HepG2 (cell line): ENCODE data around the gene UQCRC1. TPM values are rescaled to one million over a fixed set of nuclear protein-coding genes. Genes with fewer than 3 reads are reported as not detected.

Source experiments
- ATAC-seq: fragments of 200-7000 bp; cut with Tn5 transposase; 3 replicates; pipeline ENCODE4 v1.9.1; 2020; ENCODE audit warnings: mild to moderate bottlenecking, moderate library complexity
- BruUV-seq: library from RNA; stranded (reverse); fragments of 400-500 nt; replicated peaks from 2 replicates; lab custom pipeline; 2021; lab: Mats Ljungman, UMichigan
- CTCF ChIA-PET: fragments of 300-600 bp; formaldehyde crosslinking; extraction: SDS; loops from one replicate; lab custom pipeline; 2021; ENCODE audit warnings: low total read pairs, inconsistent platforms, low intra/inter-chr PET ratio; lab: Yijun Ruan, JAX
- POLR2A ChIA-PET: fragments of 350-600 bp; sonication (Branson Sonifier 250); formaldehyde crosslinking; loops from one replicate; lab custom pipeline; 2020; ENCODE audit warnings: antibody characterized with exemption, inconsistent platforms; lab: Yijun Ruan, JAX
- DNase-seq: peaks from one replicate; pipeline ENCODE4 v3.0.0-alpha.2; 2015; ENCODE audit warnings: low spot score
- FAIRE-seq: peaks from 3 replicates; lab custom pipeline; 2011; peaks lifted over from hg19 to GRCh38; lab: Jason Lieb, UNC
- H2AFZ ChIP-seq: one replicate; pipeline ENCODE4 v1.6.1; 2011; ENCODE audit warnings: low read length, inconsistent platforms
- H3K27ac ChIP-seq: fragments of 300-600 bp; 3 replicates; pipeline ENCODE4 v1.8.0; 2011; ENCODE audit warnings: mixed run types, mild to moderate bottlenecking, mixed read lengths, low read length, inconsistent platforms; ENCODE audit not compliant: insufficient read depth; ENCODE audit errors: extremely low read length
- H3K27me3 ChIP-seq, 2 experiments: fragments of 200-600 bp in 1 of 2; 2 replicates in 1 of 2; 3 replicates in 1 of 2; pipeline versions ENCODE4 v1.6.0 to v1.8.0; 2011; ENCODE audit warnings: low read length in 2 of 2, mild to moderate bottlenecking in 2 of 2, moderate library complexity in 2 of 2, inconsistent platforms in 1 of 2; ENCODE audit not compliant: insufficient read depth in 2 of 2, control insufficient read depth in 1 of 2
- H3K36me3 ChIP-seq, 2 experiments: fragments of 200-600 bp in 1 of 2; replicated peaks in 1 of 2; 2 replicates in 1 of 2; 3 replicates in 1 of 2; pipeline versions ENCODE4 v1.5.1 to v1.8.0; 2011; ENCODE audit warnings: low read length in 2 of 2, inconsistent platforms in 1 of 2; ENCODE audit not compliant: insufficient read depth in 2 of 2, control insufficient read depth in 1 of 2
- H3K4me1 ChIP-seq: 2 replicates; pipeline ENCODE4 v1.5.1; 2012; ENCODE audit warnings: low read length, inconsistent platforms; ENCODE audit not compliant: insufficient read depth
- H3K4me2 ChIP-seq: 2 replicates; pipeline ENCODE4 v1.6.0; 2011; ENCODE audit warnings: low read depth, low read length, inconsistent platforms
- H3K4me3 ChIP-seq, 3 experiments: fragments of 200-600 bp in 1 of 3; sonication (generic), shearing (Covaris generic) in 1 of 3; replicated peaks in 1 of 3; 2 replicates each; pipeline ENCODE4 v1.5.1; 2011 to 2016; ENCODE audit warnings: low read length in 3 of 3, inconsistent platforms in 2 of 3, low read depth in 2 of 3, mild to moderate bottlenecking in 2 of 3, control low read depth in 1 of 3, mixed read lengths in 1 of 3; ENCODE audit not compliant: insufficient read depth in 1 of 3
- H3K79me2 ChIP-seq: one replicate; pipeline ENCODE4 v1.6.1; 2011; ENCODE audit warnings: low read length, inconsistent platforms; ENCODE audit not compliant: insufficient read depth
- H3K9ac ChIP-seq: 2 replicates; pipeline ENCODE4 v1.6.0; 2011; ENCODE audit warnings: mild to moderate bottlenecking, low read depth, low read length, inconsistent platforms; ENCODE audit not compliant: insufficient read depth
- H3K9me3 ChIP-seq: 2 replicates; pipeline ENCODE4 v1.5.1; 2012; ENCODE audit warnings: mild to moderate bottlenecking, low read length
- H4K20me1 ChIP-seq: 2 replicates; pipeline ENCODE4 v1.6.0; 2011; ENCODE audit warnings: inconsistent platforms, mild to moderate bottlenecking, low read length, moderate library complexity; ENCODE audit not compliant: insufficient read depth
- AGO1 ChIP-seq: fragments of 200-400 bp; formaldehyde crosslinking; IDR thresholded peaks from 2 replicates; pipeline ENCODE4 v1.6.1; 2017; ENCODE audit warnings: mild to moderate bottlenecking, low read depth, low read length, moderate library complexity; ENCODE audit not compliant: poor library complexity, severe bottlenecking
- ARID4A ChIP-seq: sonication (generic); formaldehyde crosslinking; IDR thresholded peaks from 2 replicates; pipeline ENCODE4 v1.5.0; 2020; ENCODE audit warnings: mild to moderate bottlenecking, missing genetic modification reagents, borderline replicate concordance
- ATF3 ChIP-seq: sonication (generic); formaldehyde crosslinking; IDR thresholded peaks from 2 replicates; pipeline ENCODE4 v1.4.0; 2020; ENCODE audit warnings: missing genetic modification reagents
- ETV5 ChIP-seq: IDR thresholded peaks from 2 replicates; pipeline ENCODE4 v1.6.1; 2018; ENCODE audit warnings: missing biosample characterization, missing genetic modification reagents, inconsistent platforms, borderline replicate concordance
- SIN3A ChIP-seq: IDR thresholded peaks from 2 replicates; pipeline ENCODE4 v1.6.1; 2011; ENCODE audit warnings: low read depth, mild to moderate bottlenecking, control low read depth, low read length, borderline replicate concordance
- YEATS4 ChIP-seq: sonication (generic); formaldehyde crosslinking; IDR thresholded peaks from 2 replicates; pipeline ENCODE4 v1.4.0; 2020; ENCODE audit warnings: missing genetic modification reagents, borderline replicate concordance
- ZBTB10 ChIP-seq: sonication (generic); formaldehyde crosslinking; IDR thresholded peaks from 2 replicates; pipeline ENCODE4 v1.4.0; 2020; ENCODE audit warnings: missing genetic modification reagents, borderline replicate concordance
- ZBTB42 ChIP-seq: sonication (generic); formaldehyde crosslinking; IDR thresholded peaks from 2 replicates; pipeline ENCODE4 v1.5.0; 2020; ENCODE audit warnings: mild to moderate bottlenecking, missing genetic modification reagents
- ZFX ChIP-seq: sonication (generic); formaldehyde crosslinking; IDR thresholded peaks from 2 replicates; pipeline ENCODE4 v1.4.0; 2020; ENCODE audit warnings: mild to moderate bottlenecking, low read depth, missing genetic modification reagents, moderate library complexity
- ZNF281 ChIP-seq: sonication (generic); formaldehyde crosslinking; IDR thresholded peaks from 2 replicates; pipeline ENCODE4 v1.4.0; 2020; ENCODE audit warnings: missing genetic modification reagents, borderline replicate concordance
- ZNF644 ChIP-seq: IDR thresholded peaks from 2 replicates; pipeline ENCODE4 v1.6.1; 2016; ENCODE audit warnings: low read depth
- WGBS: methylation state at CpG from one replicate; pipeline ENCODE4 v1.1.6; 2017; ENCODE audit warnings: low lambda C conversion rate; 5-methylcytosine and 5-hydroxymethylcytosine counted together
- in situ Hi-C: cut with HindIII; loops from 2 replicates; pipeline ENCODE4 v1.10.0; 2017; ENCODE audit warnings: low pct_unique_long_range_greater_than_20kb; ENCODE audit not compliant: extremely low pct_ligation_motif_present
- intact Hi-C: fragments of 100-400 bp; cut with micrococcal nuclease; formaldehyde crosslinking; loops from one replicate; pipeline ENCODE4 v1.10.0; 2022; ENCODE audit not compliant: unreplicated experiment
- polyA plus RNA-seq, 8 experiments: library from polyadenylated mRNA; depleted of rRNA in 3 of 8; stranded (reverse) in 7 of 8; unstranded in 1 of 8; fragments of >200 nt; fragmentation: Illumina TruSeq in 4 of 8; extraction: Trizol in 4 of 8; gene quantifications; 2 replicates each; pipeline versions ENCODE4 v1.2.1 to v1.2.3, GENCODE V29; 2011 to 2016; ENCODE audit warnings: low read depth in 4 of 8, missing spikeins in 1 of 8, mixed read lengths in 1 of 8; ENCODE audit not compliant: insufficient read depth in 1 of 8
- total RNA-seq, 5 experiments: library from RNA; depleted of rRNA; stranded (reverse); fragments of >200 nt; fragmentation: Illumina TruSeq; extraction: Trizol; gene quantifications; 2 replicates each; pipeline ENCODE4 v1.2.3, GENCODE V29; 2016; ENCODE audit warnings: low read depth in 1 of 5

The UQCRC1 gene
- total and polyA plus RNA-seq, 2 of the 13 experiments (the other 11 are each of a cell fraction or from before 2014, with no cell fraction given): 316 to 680 TPM

- POLR2A ChIA-PET: interaction anchor here (1.3 kb wide), 1 partner anchor 40 kb away, joined by 4 read pairs; the partner anchor contains the start of gene SLC26A6
- no peak overlapping the region for H2AFZ ChIP-seq
- DNase-seq (peak; percentile 32), FAIRE-seq (no peak), ATAC-seq (peak; percentile 14)
- no peak overlapping the region for H3K27ac ChIP-seq
- CTCF ChIA-PET: no interaction called here
- H3K4me3 ChIP-seq: no peak overlapping the region
- H3K9ac ChIP-seq: no peak overlapping the region
- H3K79me2 ChIP-seq: no peaks in the 10 kb centered on the region
- peaks cover 35% of the 10 kb centered on the region for H3K4me1 ChIP-seq
- no peaks in the 10 kb centered on the region for H3K9me3 ChIP-seq
- peak overlapping the region; percentile 36; the same call in 1 of the 2 replicates for H3K4me2 ChIP-seq
- no peaks in the 10 kb centered on the region for H3K27me3 ChIP-seq
- WGBS: 26% methylated on average over 5 of the region's 10 CpGs
- intact Hi-C loops: no loop called here
- no TSS peak for BruUV-seq
- H4K20me1 ChIP-seq: 0 out of 2 replicates have a peak, but pooled peaks cover 8% of the 10 kb centered on the region
- peaks cover 16 to 30% of the 10 kb centered on the region in 2 experiments; a peak in 4 of 5 replicates for H3K36me3 ChIP-seq
- in situ Hi-C loops: no loop called here
- TF ChIP-seq ZBTB42 (CRISPR knock-in tag) (0 out of 2 replicates have a peak, but pooled peaks have one; percentile 59), ZNF281 (CRISPR knock-in tag) (peak; percentile 39; the same call in 1 of the 2 replicates), ATF3 (CRISPR knock-in tag) (peak; percentile 59), ZNF644 (CRISPR knock-in tag) (no peak), ARID4A (CRISPR knock-in tag) (peak; percentile 35; the same call in 1 of the 2 replicates), YEATS4 (no peak), AGO1 (peak; percentile 41), ETV5 (peak; percentile 16; the same call in 1 of the 2 replicates), ZFX (0 out of 2 replicates have a peak, but pooled peaks have one; percentile 9), ZBTB10 (CRISPR knock-in tag) (peak; percentile 72; the same call in 1 of the 2 replicates), SIN3A (no peak)
These were observed 13.8 kb downstream of the UQCRC1 start for GRCh38 chr3:48595526-48596121.
